Amygdala (tissue), 56 donors: Measurements from ENCODE around the gene POM121.
"Not testable (repeated sequence)": the region's sequence is repeated elsewhere in the genome, so short reads cannot be mapped to it uniquely, and the experiment has no call there.

Experiments
- DNase-seq, 56 donors: peaks; one replicate each; lab custom pipeline; 2025; lab: John Stamatoyannopoulos, UW

Gene POM121

GRCh38 chr7:72948714-72949113 is 23.8 kb downstream of the POM121 start:
- DNase-seq: not testable (repeated sequence)

- not testable (repeated sequence) for DNase-seq
These were observed 24.4 kb downstream of the POM121 start for GRCh38 chr7:72949276-72949675.

- peak in 3 of 56 donors; percentile 7 to 34 (median 15) for DNase-seq
These were observed 24.8 kb downstream of the POM121 start for GRCh38 chr7:72949686-72950085.

- DNase-seq: not testable (repeated sequence)
These were observed 25.5 kb downstream of the POM121 start for GRCh38 chr7:72950432-72950831.

- DNase-seq: not testable (repeated sequence)
These were observed 29.1 kb downstream of the POM121 start for GRCh38 chr7:72953901-72954562.

GRCh38 chr7:72954563-72955198 is 29.8 kb downstream of the POM121 start:
- not testable (repeated sequence) for DNase-seq

GRCh38 chr7:72960029-72960428 is 35.1 kb downstream of the POM121 start:
- DNase-seq: not testable (repeated sequence)

- DNase-seq: not testable (repeated sequence)
These were observed 35.9 kb downstream of the POM121 start for GRCh38 chr7:72960626-72961345.

GRCh38 chr7:72961346-72961650 is 36.4 kb downstream of the POM121 start:
- DNase-seq: not testable (repeated sequence)

GRCh38 chr7:72963056-72963455 is 38.2 kb downstream of the POM121 start:
- DNase-seq: not testable (repeated sequence)

- DNase-seq: not testable (repeated sequence)
These were observed 40.5 kb downstream of the POM121 start for GRCh38 chr7:72965186-72965975.

GRCh38 chr7:72966892-72967291 is 42.0 kb downstream of the POM121 start:
- not testable (repeated sequence) for DNase-seq

- not testable (repeated sequence) for DNase-seq
These were observed 44.2 kb downstream of the POM121 start, which contains the start of gene TRIM74 for GRCh38 chr7:72968980-72969516. Gene TRIM74, minus strand, starts transcription at chr7:72969466. Its CDS starts 3,309 bp downstream, at chr7:72966157.

GRCh38 chr7:72969688-72970087 is 44.8 kb downstream of the POM121 start:
- DNase-seq: not testable (repeated sequence)

- DNase-seq: not testable (repeated sequence)
These were observed 46.6 kb downstream of the POM121 start for GRCh38 chr7:72971505-72971904.

GRCh38 chr7:72974781-72975180 is 49.9 kb downstream of the POM121 start:
- DNase-seq: not testable (repeated sequence)

- DNase-seq: not testable (repeated sequence)
These were observed 50.9 kb downstream of the POM121 start for GRCh38 chr7:72975656-72976286.

- DNase-seq: not testable (repeated sequence)
These were observed 51.5 kb downstream of the POM121 start for GRCh38 chr7:72976434-72976833.

- DNase-seq: not testable (repeated sequence)
These were observed 55.5 kb downstream of the POM121 start for GRCh38 chr7:72980382-72980781.

GRCh38 chr7:72982084-72982483 is 57.2 kb downstream of the POM121 start:
- not testable (repeated sequence) for DNase-seq
